Mesodermal cell (in vitro differentiated cells): Measurements from ENCODE around the gene EFCAB8.

Experiments
- H3K27ac ChIP-seq: 2 replicates; pipeline ENCODE4 v1.7.0; 2013; ENCODE audit warnings: mild to moderate bottlenecking, low read depth, low read length, moderate library complexity; ENCODE audit not compliant: severe bottlenecking
- H3K36me3 ChIP-seq: 2 replicates; pipeline ENCODE4 v1.7.1; 2013; ENCODE audit warnings: mild to moderate bottlenecking, low read length, moderate library complexity; ENCODE audit not compliant: control insufficient read depth, insufficient read depth
- H3K4me1 ChIP-seq: one replicate; pipeline ENCODE4 v1.7.1; 2013; ENCODE audit warnings: mild to moderate bottlenecking, low read length; ENCODE audit not compliant: insufficient read depth, control insufficient read depth, poor library complexity, severe bottlenecking
- H3K4me3 ChIP-seq: 2 replicates; pipeline ENCODE4 v1.7.0; 2013; ENCODE audit warnings: low read length, control low read depth, mild to moderate bottlenecking; ENCODE audit not compliant: insufficient read depth, poor library complexity, severe bottlenecking; ENCODE audit errors: extremely low read depth
- H3K9me3 ChIP-seq: 2 replicates; pipeline ENCODE4 v1.7.1; 2013; ENCODE audit warnings: mild to moderate bottlenecking, low read length, moderate library complexity; ENCODE audit not compliant: control insufficient read depth
- WGBS, 2 experiments: methylation state at CpG; one replicate each; pipeline ENCODE4 v1.1.5; 2013; ENCODE audit warnings: missing lambda C conversion rate in 2 of 2; ENCODE audit not compliant: insufficient coverage in 2 of 2; 5-methylcytosine and 5-hydroxymethylcytosine counted together

Gene EFCAB8

GRCh38 chr20:32885185-32885584, 26.5 kb downstream of the EFCAB8 start:
- Histone ChIP-seq H3K36me3 (no peaks in the 10 kb centered on the region), H3K27ac (no peak overlapping the region), H3K9me3 (no peaks in the 10 kb centered on the region), H3K4me1 (no peaks in the 10 kb centered on the region), H3K4me3 (no peak overlapping the region)
- whole genome bisulfite sequencing, 2 experiments = 91 to 93% methylated on average over 17 to 19 of the region's 20 CpGs

- 94 to 97% methylated on average over 3 to 4 of the region's 4 CpGs for WGBS, 2 experiments
- Histone ChIP-seq H3K27ac (no peak overlapping the region), H3K4me1 (no peaks in the 10 kb centered on the region), H3K36me3 (no peaks in the 10 kb centered on the region), H3K4me3 (no peak overlapping the region), H3K9me3 (no peaks in the 10 kb centered on the region)
These were observed 27.2 kb downstream of the EFCAB8 start for GRCh38 chr20:32885952-32886351.

GRCh38 chr20:32886652-32887051, 27.9 kb downstream of the EFCAB8 start:
- WGBS, 2 experiments = 68 to 83% methylated on average over 2 to 3 of the region's 3 CpGs
- H3K27ac ChIP-seq = no peak overlapping the region
- no peaks in the 10 kb centered on the region for H3K36me3 ChIP-seq

GRCh38 chr20:32887492-32887891, 28.8 kb downstream of the EFCAB8 start:
- Histone ChIP-seq H3K9me3 (no peaks in the 10 kb centered on the region), H3K4me1 (no peaks in the 10 kb centered on the region)
- 85 to 92% methylated on average over 10 to 11 of the region's 11 CpGs for WGBS, 2 experiments

More at GRCh38 chr20:32886652-32887051, 27.9 kb downstream of the EFCAB8 start:
- no peak overlapping the region for H3K4me3 ChIP-seq
- H3K4me1 ChIP-seq = no peaks in the 10 kb centered on the region
- no peaks in the 10 kb centered on the region for H3K9me3 ChIP-seq

GRCh38 chr20:32888636-32889035, 29.9 kb downstream of the EFCAB8 start:
- H3K36me3 ChIP-seq = no peaks in the 10 kb centered on the region
- 96% methylated on average over 5 of the region's 5 CpGs for WGBS, 2 experiments
- no peaks in the 10 kb centered on the region for H3K9me3 ChIP-seq
- H3K27ac ChIP-seq = no peak overlapping the region
- H3K4me3 ChIP-seq = no peak overlapping the region
- no peaks in the 10 kb centered on the region for H3K4me1 ChIP-seq

More at GRCh38 chr20:32887492-32887891, 28.8 kb downstream of the EFCAB8 start:
- Histone ChIP-seq H3K4me3 (no peak overlapping the region), H3K36me3 (no peaks in the 10 kb centered on the region), H3K27ac (no peak overlapping the region)

GRCh38 chr20:32889281-32889680, 30.6 kb downstream of the EFCAB8 start:
- Histone ChIP-seq H3K9me3 (no peaks in the 10 kb centered on the region), H3K27ac (no peak overlapping the region), H3K36me3 (no peaks in the 10 kb centered on the region), H3K4me1 (no peaks in the 10 kb centered on the region), H3K4me3 (no peak overlapping the region)
- WGBS, 2 experiments = 91 to 98% methylated on average over 4 to 5 of the region's 5 CpGs

GRCh38 chr20:32891491-32891890, 32.8 kb downstream of the EFCAB8 start:
- WGBS, 2 experiments = 86 to 97% methylated on average over 8 of the region's 8 CpGs
- Histone ChIP-seq H3K9me3 (no peaks in the 10 kb centered on the region), H3K36me3 (no peaks in the 10 kb centered on the region), H3K4me1 (no peaks in the 10 kb centered on the region), H3K4me3 (no peak overlapping the region), H3K27ac (no peak overlapping the region)

- H3K27ac ChIP-seq = no peak overlapping the region
- 96 to 100% methylated on average over 3 of the region's 4 CpGs for WGBS, 2 experiments
These were observed 33.4 kb downstream of the EFCAB8 start for GRCh38 chr20:32891926-32892660.

GRCh38 chr20:32893263-32894025, 34.7 kb downstream of the EFCAB8 start:
- Histone ChIP-seq H3K27ac (no peak overlapping the region), H3K9me3 (no peaks in the 10 kb centered on the region), H3K36me3 (no peaks in the 10 kb centered on the region), H3K4me1 (no peaks in the 10 kb centered on the region), H3K4me3 (no peak overlapping the region)
- 90 to 94% methylated on average over 10 to 12 of the region's 16 CpGs for WGBS, 2 experiments

More at GRCh38 chr20:32891926-32892660, 33.4 kb downstream of the EFCAB8 start:
- Histone ChIP-seq H3K4me1 (no peaks in the 10 kb centered on the region), H3K4me3 (no peak overlapping the region), H3K36me3 (no peaks in the 10 kb centered on the region), H3K9me3 (no peaks in the 10 kb centered on the region)

- H3K27ac ChIP-seq = no peak overlapping the region
These were observed 35.3 kb downstream of the EFCAB8 start for GRCh38 chr20:32894026-32894483.

More at GRCh38 chr20:32894026-32894483, 35.3 kb downstream of the EFCAB8 start:
- no peaks in the 10 kb centered on the region for H3K36me3 ChIP-seq
- peaks cover 3% of the 10 kb centered on the region for H3K4me1 ChIP-seq
- 68 to 75% methylated on average over 5 to 8 of the region's 8 CpGs for WGBS, 2 experiments
- no peak overlapping the region for H3K4me3 ChIP-seq
- H3K9me3 ChIP-seq = no peaks in the 10 kb centered on the region
